ENCODE results near the gene TACR1.

- TF ChIP-seq CTCF (IDR thresholded peaks at IDR 0.05) (no peak), POLR2A (IDR thresholded peaks at IDR 0.05) (no peak)
These were observed 187.2 kb downstream of the TACR1 start for GRCh38 chr2:75012080-75012479.
